Measurements from ENCODE around the gene TEP1. TPM values are rescaled to one million over a fixed set of nuclear protein-coding genes. Genes with fewer than 3 reads are reported as not detected.

TEP1 gene
- total RNA-seq, 2 donors from 2014 or later = 53.7 to 71.3 TPM

DNA sequence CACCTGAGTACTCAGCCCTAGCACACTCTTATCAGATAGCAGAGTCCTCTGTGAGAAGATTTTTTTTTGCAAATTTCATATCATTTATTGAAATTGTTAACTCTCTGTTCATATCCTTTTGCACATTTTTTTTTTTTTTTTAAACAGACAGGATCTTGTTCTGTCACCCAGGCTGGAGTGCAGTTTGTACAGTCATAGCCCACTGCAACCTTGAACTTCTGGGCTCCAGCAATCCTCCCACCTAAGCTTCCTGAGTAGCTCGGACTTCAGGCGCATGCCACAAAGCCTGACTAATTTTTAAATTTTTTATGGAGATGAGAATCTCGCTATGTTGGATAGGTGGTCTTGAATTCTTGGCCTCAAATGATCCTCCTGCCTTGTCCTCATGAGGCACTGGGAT is 65.6 kb downstream of the TEP1 start:
- Histone ChIP-seq H3K27ac (no peak overlapping the region), H3K9me3 (no peaks in the 10 kb centered on the region), H3K27me3 (no peaks in the 10 kb centered on the region), H3K9ac (ENCODE audit: low read depth in 2 of 2, low read length in 2 of 2) (no peak overlapping the region), H3K4me1 (no peaks in the 10 kb centered on the region), H3K36me3 (no peaks in the 10 kb centered on the region), H3K4me3 (no peak overlapping the region)
- no peak for DNase-seq
- TF ChIP-seq CTCF (IDR thresholded peaks at IDR 0.05) = no peak
- intact Hi-C loops (cut with DNase I) = loop anchor here (10.0 kb wide), 1 partner anchor 117 kb away; the partner anchor contains the start of genes PIP4P1 and PNP

GRCh38 chr14:20346713-20347112 is 66.6 kb downstream of the TEP1 start:
- no peak for DNase-seq
- Histone ChIP-seq H3K9ac (ENCODE audit: low read depth in 2 of 2, low read length in 2 of 2) (no peak overlapping the region), H3K36me3 (no peaks in the 10 kb centered on the region), H3K4me3 (no peak overlapping the region), H3K4me1 (no peaks in the 10 kb centered on the region), H3K27ac (no peak overlapping the region), H3K9me3 (no peaks in the 10 kb centered on the region), H3K27me3 (no peaks in the 10 kb centered on the region)
- TF ChIP-seq CTCF (IDR thresholded peaks at IDR 0.05) = no peak
- intact Hi-C loops (cut with DNase I) = loop anchor here (10.0 kb wide), 1 partner anchor 118 kb away; the partner anchor contains the start of genes PIP4P1 and PNP

DNA sequence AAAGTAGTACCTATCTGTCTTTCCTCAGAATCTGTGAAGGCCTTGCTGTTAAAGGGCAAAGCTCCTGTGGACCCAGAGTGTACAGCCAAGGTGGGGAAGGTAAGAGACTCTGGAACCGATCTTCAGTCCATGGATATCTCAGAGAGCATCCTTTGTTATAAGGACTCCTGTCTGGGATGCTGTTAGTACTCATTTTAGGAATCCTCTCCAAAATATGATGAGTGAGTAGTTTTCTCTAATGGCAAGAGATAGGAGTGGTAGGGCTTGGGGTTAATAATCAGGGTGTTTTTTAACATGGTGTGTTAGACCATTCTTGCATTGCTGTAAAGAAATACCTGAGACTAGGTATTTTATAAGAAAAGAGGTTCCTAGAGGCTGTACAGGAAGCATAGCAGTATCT is 67.9 kb downstream of the TEP1 start:
- intact Hi-C loops (cut with DNase I) = loop anchor here (10.0 kb wide), 1 partner anchor 119 kb away; the partner anchor contains the start of genes PIP4P1 and PNP
- Histone ChIP-seq H3K4me3 (no peak overlapping the region), H3K27ac (no peak overlapping the region), H3K4me1 (no peaks in the 10 kb centered on the region), H3K9me3 (no peaks in the 10 kb centered on the region), H3K9ac (ENCODE audit: low read depth in 2 of 2, low read length in 2 of 2) (no peak overlapping the region), H3K36me3 (no peaks in the 10 kb centered on the region), H3K27me3 (no peaks in the 10 kb centered on the region)
- DNase-seq = no peak
- no peak for TF ChIP-seq CTCF (IDR thresholded peaks at IDR 0.05)

GRCh38 chr14:20343862-20344220 is 69.5 kb downstream of the TEP1 start:
- intact Hi-C loops (cut with DNase I) = loop anchor here (10.0 kb wide), 1 partner anchor 121 kb away; the partner anchor contains the start of genes PIP4P1 and PNP
- H3K27ac ChIP-seq = peak overlapping the region; percentile 87

DNA sequence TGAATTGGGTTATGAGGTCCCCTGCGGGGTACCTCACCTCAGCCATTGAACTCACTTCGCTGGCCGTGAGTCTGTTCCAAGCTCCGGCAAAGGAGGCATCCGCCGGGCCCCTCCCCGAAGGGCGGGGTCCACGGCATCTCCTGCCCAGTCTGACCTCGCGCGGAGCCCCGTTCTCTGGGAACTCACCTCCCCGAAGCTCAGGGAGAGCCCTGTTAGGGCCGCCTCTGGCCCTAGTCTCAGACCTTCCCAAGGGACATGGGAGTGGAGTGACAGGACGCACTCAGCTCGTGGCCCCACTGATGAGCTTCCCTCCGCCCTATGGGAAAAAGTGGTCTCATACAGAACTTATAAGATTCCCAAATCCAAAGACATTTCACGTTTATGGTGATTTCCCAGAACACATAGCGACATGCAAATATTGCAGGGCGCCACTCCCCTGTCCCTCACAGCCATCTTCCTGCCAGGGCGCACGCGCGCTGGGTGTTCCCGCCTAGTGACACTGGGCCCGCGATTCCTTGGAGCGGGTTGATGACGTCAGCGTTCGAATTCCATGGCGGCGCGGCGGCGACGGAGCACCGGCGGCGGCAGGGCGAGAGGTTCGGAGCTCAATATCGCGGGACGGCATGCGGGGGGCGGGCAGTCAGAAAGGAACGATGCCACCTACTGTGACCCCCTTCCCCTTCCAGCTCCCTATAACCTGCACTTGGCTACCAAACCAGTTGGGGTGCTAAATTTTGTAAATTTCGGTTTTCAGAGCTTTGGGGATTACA is 70.0 kb downstream of the TEP1 start, which contains the start of gene PARP2:
Gene PARP2 (plus strand): TSS at position 544 of the 770 bp plus-strand sequence. CDS start 7 bp downstream, at position 551.
- Histone ChIP-seq H3K27ac (peak within 1 kb of the TSS; percentile 87), H3K4me1 (no peaks in the 10 kb centered on the region), H3K9ac (ENCODE audit: low read depth in 2 of 2, low read length in 2 of 2) (peak within 1 kb of the TSS; percentile 85 to 86), H3K4me3 (peak within 1 kb of the TSS; percentile 66), H3K27me3 (no peaks in the 10 kb centered on the region), H3K36me3 (no peaks in the 10 kb centered on the region), H3K9me3 (no peaks in the 10 kb centered on the region)
- intact Hi-C loops (cut with DNase I) = loop anchor here (10.0 kb wide), 1 partner anchor 122 kb away; the partner anchor contains the start of genes PIP4P1 and PNP
- peak; percentile 97 for DNase-seq
- no peak for TF ChIP-seq CTCF (IDR thresholded peaks at IDR 0.05)

More at GRCh38 chr14:20343862-20344220, 69.5 kb downstream of the TEP1 start:
- Histone ChIP-seq H3K4me1 (no peaks in the 10 kb centered on the region), H3K4me3 (peak overlapping the region; percentile 66), H3K36me3 (no peaks in the 10 kb centered on the region), H3K27me3 (no peaks in the 10 kb centered on the region), H3K9me3 (no peaks in the 10 kb centered on the region), H3K9ac (ENCODE audit: low read depth in 2 of 2, low read length in 2 of 2) (peak overlapping the region; percentile 85 to 86)
- DNase-seq = no peak
- no peak for TF ChIP-seq CTCF (IDR thresholded peaks at IDR 0.05)
